ENCODE results near the gene ESM1. TPM values are rescaled to one million over a fixed set of nuclear protein-coding genes. Genes with fewer than 3 reads are reported as not detected.
"Not testable (repeated sequence)": the region's sequence is repeated elsewhere in the genome, so short reads cannot be mapped to it uniquely, and the experiment has no call there.

Gene ESM1
- total RNA-seq, 4 donors from 2014 or later: not detected

DNA sequence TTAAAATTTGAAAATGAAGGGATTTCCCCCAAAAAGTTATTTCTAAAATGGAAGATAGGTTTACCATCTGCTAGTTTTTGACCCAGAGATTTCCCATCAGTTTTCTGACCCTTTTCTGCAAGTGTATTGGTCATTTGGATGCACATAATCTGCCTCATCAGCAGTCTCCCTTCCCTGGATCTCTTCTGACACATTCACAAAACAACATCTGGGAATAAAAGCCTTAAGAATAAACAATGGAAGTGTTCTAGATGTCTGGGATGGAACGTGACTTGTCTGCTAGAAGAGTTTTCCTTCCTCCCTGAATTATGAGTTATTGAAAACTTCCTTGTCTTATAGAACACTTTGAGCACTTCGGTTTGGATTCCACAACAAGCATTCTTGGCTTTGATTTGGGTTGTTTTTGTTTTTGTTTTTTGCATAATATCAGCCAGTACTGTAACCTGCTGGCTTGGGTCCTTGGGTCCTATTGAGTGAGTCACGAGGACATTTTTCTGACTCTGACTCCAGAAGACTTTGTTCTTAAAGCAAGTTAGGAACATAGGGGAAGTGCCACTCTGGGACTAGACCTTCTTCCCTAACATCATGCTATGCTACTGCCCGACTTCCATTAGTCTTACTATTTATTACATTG, 18.2 kb upstream of the ESM1 start:
- no peaks in the 10 kb centered on the region for H3K9me3 ChIP-seq

DNA sequence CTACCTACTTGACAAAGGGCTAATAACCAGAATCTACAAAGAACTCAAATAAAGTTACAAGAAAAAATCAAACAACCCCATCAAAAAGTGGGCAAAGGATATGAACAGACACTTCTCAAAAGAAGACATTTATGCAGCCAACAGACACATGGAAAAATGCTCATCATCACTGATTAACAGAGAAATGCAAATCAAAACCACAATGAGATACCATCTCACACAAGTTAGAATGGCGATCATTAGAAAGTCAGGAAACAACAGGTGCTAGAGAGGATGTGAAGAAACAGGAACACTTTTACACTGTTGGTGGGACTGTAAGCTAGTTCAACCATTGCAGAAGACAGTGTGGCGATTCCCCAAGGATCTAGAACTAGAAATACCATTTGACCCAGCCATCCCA, 16.8 kb upstream of the ESM1 start:
- DNase-seq, H3K4me1 ChIP-seq, H3K4me3 ChIP-seq, H3K27me3 ChIP-seq, H3K27ac ChIP-seq, H3K36me3 ChIP-seq, H3K9me3 ChIP-seq: not testable (repeated sequence)

More for the DNA sequence above, 18.2 kb upstream of the ESM1 start:
- Histone ChIP-seq H3K27me3 (no peaks in the 10 kb centered on the region), H3K27ac (no peak overlapping the region), H3K36me3 (no peaks in the 10 kb centered on the region), H3K4me1 (no peaks in the 10 kb centered on the region), H3K4me3 (no peak overlapping the region)
- TF ChIP-seq POLR2A (IDR thresholded peaks at IDR 0.05): no peak
- no peak for TF ChIP-seq CTCF (IDR thresholded peaks at IDR 0.05)
- no peak for DNase-seq

- Histone ChIP-seq H3K27ac (no peak overlapping the region), H3K4me3 (no peak overlapping the region)
These were observed 11.7 kb upstream of the ESM1 start for GRCh38 chr5:54997081-54997480.

DNA sequence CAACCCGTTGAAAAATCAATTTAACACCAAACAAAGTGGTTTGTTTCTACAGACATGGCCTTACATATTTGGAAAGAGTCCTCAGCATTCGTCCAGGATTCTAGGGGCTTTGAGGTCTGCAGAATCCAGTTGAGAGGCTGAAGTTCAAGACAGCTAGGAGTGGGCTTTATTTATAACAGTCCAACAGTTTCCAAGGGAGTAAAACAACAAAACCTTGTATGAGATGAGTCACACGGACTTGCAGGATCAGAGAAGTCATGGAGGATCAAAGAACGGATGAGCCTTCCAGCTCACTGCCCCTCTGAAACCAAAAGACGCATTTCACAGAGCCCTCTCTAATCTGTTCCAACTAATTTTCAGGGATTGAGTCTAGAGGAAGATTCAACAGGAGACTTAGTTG, 11.1 kb upstream of the ESM1 start:
- TF ChIP-seq CTCF (IDR thresholded peaks at IDR 0.05) (no peak), POLR2A (IDR thresholded peaks at IDR 0.05) (no peak)
- Histone ChIP-seq H3K36me3 (no peaks in the 10 kb centered on the region), H3K4me1 (no peaks in the 10 kb centered on the region), H3K9me3 (no peaks in the 10 kb centered on the region), H3K27me3 (no peaks in the 10 kb centered on the region), H3K4me3 (no peak overlapping the region), H3K27ac (no peak overlapping the region)
- no peak for DNase-seq

More at GRCh38 chr5:54997081-54997480, 11.7 kb upstream of the ESM1 start:
- no peaks in the 10 kb centered on the region for H3K4me1 ChIP-seq
- no peaks in the 10 kb centered on the region for H3K27me3 ChIP-seq
- H3K36me3 ChIP-seq: no peaks in the 10 kb centered on the region
- H3K9me3 ChIP-seq: no peaks in the 10 kb centered on the region
- TF ChIP-seq POLR2A (IDR thresholded peaks at IDR 0.05) (no peak), CTCF (IDR thresholded peaks at IDR 0.05) (no peak)
- no peak for DNase-seq

DNA sequence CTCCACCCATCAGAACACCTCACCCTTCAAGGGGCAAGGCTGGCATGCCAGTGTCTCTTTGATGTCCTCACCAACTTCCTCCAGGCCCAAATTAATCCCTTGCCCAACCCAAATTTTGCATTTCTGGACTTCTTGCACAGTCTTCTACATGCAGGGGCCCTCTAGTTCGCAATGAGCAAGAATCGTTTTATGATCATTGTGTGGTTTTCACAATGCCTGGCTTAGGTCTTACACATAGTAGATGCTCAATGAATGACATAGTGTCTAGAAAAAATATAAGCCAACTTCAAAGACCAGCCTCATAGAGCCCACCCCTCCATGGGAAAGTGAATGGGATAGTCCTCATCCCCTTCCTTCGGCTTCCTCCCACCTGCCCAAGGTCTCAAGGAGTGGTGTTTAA, 9.8 kb upstream of the ESM1 start:
- Histone ChIP-seq H3K9me3 (no peaks in the 10 kb centered on the region), H3K4me3 (no peak overlapping the region), H3K27ac (no peak overlapping the region), H3K4me1 (no peaks in the 10 kb centered on the region), H3K27me3 (no peaks in the 10 kb centered on the region), H3K36me3 (no peaks in the 10 kb centered on the region)
- DNase-seq: no peak
- no peak for TF ChIP-seq POLR2A (IDR thresholded peaks at IDR 0.05)
- TF ChIP-seq CTCF (IDR thresholded peaks at IDR 0.05): no peak

DNA sequence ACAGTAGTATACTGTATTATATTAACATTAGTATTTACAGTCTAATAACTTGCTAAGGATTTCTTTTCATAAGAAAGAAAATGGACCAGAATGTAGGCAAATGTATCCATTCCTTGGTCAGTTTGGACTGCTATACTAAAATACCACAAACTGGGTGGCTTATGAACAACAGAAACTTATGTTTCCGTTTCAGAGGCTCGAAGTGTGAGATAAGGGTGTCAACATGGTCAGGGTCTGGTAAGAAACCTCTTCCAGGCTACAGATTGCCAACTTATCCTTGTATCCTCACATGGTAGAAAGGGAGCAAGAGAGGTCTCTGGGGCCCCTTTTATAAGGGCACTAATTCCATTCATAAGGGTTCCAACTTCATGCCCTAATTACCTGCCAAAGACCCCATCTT, 9.2 kb upstream of the ESM1 start:
- H3K27ac ChIP-seq: no peak overlapping the region
- H3K36me3 ChIP-seq: no peaks in the 10 kb centered on the region
- no peak for DNase-seq
- H3K27me3 ChIP-seq: no peaks in the 10 kb centered on the region
- no peak overlapping the region for H3K4me3 ChIP-seq
- H3K9me3 ChIP-seq: no peaks in the 10 kb centered on the region
- TF ChIP-seq POLR2A (IDR thresholded peaks at IDR 0.05): no peak
- no peak for TF ChIP-seq CTCF (IDR thresholded peaks at IDR 0.05)
- H3K4me1 ChIP-seq: no peaks in the 10 kb centered on the region
